Fibroblast of mammary gland (primary cell): ENCODE measurements around the gene CDH13.

Source experiments
- DNase-seq: peaks from one replicate; pipeline ENCODE4 v3.0.0-alpha.2; 2010; ENCODE audit warnings: low read depth
- H3K4me3 ChIP-seq: 2 replicates; pipeline ENCODE4 v1.5.1; 2011; ENCODE audit warnings: low read depth, mild to moderate bottlenecking, low read length, moderate library complexity; ENCODE audit not compliant: control insufficient read depth
- TF ChIP-seq, protein P1 (sequence below): conservative IDR thresholded peaks from 2 replicates; pipeline ENCODE4 v1.5.1; 2011; ENCODE audit warnings: low read depth, low read length, inconsistent platforms; ENCODE audit not compliant: control insufficient read depth, insufficient read depth

CDH13 gene

DNA sequence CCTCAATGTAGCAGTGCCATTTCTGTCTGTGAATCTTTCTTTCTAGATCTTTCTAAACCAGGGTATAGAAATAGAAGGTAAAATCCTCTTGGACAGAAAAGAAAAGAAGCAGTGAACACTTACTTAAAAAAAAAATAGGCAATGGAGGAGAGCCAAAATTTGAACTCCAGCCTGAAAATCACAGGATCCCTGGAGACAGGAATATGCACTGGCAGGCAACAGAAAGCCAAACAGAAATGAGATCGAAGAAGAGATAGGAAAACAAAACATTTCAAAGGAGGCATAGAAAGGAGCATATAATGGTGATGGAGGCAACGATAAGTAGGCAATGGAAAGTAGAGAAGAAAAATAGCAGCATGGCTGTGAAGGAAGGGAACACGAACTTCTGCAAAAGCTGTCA lies 927.3 kb downstream of the CDH13 start:
- TF ChIP-seq, protein P1, sequence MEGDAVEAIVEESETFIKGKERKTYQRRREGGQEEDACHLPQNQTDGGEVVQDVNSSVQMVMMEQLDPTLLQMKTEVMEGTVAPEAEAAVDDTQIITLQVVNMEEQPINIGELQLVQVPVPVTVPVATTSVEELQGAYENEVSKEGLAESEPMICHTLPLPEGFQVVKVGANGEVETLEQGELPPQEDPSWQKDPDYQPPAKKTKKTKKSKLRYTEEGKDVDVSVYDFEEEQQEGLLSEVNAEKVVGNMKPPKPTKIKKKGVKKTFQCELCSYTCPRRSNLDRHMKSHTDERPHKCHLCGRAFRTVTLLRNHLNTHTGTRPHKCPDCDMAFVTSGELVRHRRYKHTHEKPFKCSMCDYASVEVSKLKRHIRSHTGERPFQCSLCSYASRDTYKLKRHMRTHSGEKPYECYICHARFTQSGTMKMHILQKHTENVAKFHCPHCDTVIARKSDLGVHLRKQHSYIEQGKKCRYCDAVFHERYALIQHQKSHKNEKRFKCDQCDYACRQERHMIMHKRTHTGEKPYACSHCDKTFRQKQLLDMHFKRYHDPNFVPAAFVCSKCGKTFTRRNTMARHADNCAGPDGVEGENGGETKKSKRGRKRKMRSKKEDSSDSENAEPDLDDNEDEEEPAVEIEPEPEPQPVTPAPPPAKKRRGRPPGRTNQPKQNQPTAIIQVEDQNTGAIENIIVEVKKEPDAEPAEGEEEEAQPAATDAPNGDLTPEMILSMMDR, result no peak
- H3K4me3 ChIP-seq, result no peak overlapping the region
- no peak for DNase-seq

DNA sequence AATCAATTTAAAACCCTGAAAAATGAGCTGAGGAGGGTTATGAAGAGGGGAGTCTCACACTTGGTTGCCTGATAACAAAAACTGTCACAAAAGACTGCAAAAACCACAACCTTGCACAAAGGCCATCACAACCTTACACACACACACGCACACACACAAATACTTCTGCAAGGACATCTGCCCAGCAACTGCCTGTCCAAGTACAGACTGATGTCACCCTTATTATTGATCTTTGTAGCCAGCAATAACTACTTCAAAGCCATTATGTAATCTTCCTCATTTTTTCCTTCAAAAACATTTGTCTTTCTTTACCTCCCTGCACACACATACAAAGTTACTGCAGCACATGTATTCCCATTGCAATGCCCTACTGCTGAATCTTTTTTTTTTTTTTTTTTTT lies 927.8 kb downstream of the CDH13 start:
- TF ChIP-seq, protein P1, result no peak
- no peak overlapping the region for H3K4me3 ChIP-seq
- DNase-seq, result no peak

DNA sequence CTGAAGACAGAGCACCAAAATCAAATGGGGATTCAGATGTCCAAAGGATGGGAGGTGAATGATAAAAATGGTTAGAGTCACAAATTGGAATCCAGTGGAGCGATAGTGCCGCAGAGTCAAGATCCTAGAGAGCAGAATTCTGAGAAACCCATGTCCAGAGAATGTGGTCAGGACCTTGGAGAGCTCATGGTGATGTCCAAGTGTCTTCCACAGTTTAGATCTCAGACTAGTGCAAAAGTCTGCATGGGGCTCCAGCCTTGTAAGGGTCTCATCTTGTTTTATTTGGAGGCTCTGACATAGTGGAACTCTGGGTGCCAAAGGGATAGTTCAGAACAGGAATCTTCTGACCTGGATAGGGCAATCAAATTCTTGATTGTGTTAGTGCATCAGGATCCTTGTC lies 935.1 kb downstream of the CDH13 start:
- H3K4me3 ChIP-seq, result no peak overlapping the region
- TF ChIP-seq, protein P1, result no peak
- no peak for DNase-seq

DNA sequence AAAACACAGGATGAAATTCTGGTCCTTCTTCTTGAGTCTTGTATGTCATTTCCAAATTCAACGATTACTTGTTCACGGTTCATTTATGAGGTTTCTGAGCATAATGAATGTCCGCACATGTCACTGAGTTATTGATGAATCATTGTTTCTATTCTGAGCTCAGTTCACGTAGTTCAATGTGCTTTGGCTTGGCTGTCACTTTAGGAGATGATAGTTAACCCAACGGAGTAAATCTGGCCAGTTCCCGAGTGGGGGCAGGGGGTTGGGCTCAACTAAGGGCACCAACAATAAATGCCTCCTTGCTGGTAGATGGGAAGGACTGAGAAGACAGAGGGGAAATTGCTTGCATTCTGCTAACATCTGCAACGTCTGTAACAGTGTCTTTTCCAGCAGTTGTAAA lies 941.6 kb downstream of the CDH13 start:
- DNase-seq, result no peak
- no peak overlapping the region for H3K4me3 ChIP-seq
- TF ChIP-seq, protein P1, result no peak

DNA sequence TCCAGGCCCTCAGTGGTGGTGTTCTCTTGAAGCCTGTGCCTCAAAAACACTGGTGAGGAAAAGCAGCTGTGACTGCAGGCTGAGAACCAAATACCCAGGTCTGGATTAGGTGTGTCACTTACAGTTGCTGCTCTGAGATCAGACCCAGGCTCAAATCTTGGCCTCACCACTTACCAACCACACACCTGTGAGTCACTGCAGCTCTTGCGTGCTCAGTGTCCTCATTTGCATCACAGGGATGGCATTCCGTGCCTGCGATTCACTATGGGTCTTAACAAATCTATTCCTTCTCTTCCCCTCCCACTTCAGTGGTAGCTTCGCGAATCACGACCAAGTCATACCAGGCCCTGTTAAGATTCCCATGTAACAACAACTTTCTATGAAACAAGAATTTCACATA lies 947.6 kb downstream of the CDH13 start:
- TF ChIP-seq, protein P1, result no peak
- no peak overlapping the region for H3K4me3 ChIP-seq
- DNase-seq, result peak; percentile 70

DNA sequence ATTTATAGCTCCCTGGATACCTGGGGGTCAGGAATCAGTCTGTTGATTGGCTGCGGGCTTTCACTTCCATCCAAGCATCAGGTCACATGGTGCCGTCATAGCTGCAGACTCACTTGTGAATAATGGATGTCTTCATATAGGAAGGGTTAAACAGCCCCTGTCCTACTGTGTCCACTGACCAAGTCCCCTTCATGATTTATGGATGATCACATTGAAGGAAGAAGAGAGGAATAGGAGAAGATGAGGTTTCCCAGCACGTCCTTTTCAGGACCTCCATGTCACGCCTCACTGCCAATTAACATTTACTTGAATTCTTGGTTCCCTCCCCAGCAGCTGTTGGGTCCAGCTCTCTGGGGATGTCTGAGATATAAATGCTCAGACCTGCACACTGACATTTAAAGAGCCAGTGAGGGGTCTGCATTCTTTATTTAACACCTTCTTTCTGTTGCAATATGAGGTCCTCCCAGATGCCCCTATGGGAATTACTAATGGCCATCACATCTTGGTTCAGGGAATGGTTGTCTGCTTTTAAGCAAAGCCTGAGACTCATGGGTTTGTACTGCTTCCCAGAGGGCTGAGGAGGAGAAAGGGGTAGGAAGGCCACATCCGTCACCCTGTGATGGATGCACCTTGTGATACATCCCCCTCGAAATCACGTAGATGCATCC lies 950.4 kb downstream of the CDH13 start:
- no peak for DNase-seq

More for the DNA sequence above, 950.4 kb downstream of the CDH13 start:
- no peak overlapping the region for H3K4me3 ChIP-seq
- TF ChIP-seq, protein P1, result no peak
